ENCODE results near the gene GOLM1. TPM values are rescaled to one million over a fixed set of nuclear protein-coding genes. Genes with fewer than 3 reads are reported as not detected.

GOLM1 gene
- total and polyA plus RNA-seq, 2 of the 13 experiments (the other 11 are each of a cell fraction or from before 2014, with no cell fraction given) = 0.20 to 0.30 TPM

GRCh38 chr9:86079421-86079831 lies 19.9 kb downstream of the GOLM1 start (continued):
- TF ChIP-seq ZNF431 (CRISPR knock-in tag; IDR thresholded peaks at IDR 0.05; ENCODE audit: borderline replicate concordance, low read depth) = no peak

GRCh38 chr9:86078731-86079130 lies 20.6 kb downstream of the GOLM1 start:
- Histone ChIP-seq H3K4me2 (ENCODE audit: low read depth, low read length) (no peak overlapping the region), H3K9ac (ENCODE audit: insufficient read depth, low read depth, low read length) (no peak overlapping the region), H4K20me1 (ENCODE audit: insufficient read depth, low read length) (peaks cover 10% of the 10 kb centered on the region), H3K4me3 (replicated peaks in 1 of 3; ENCODE audit: insufficient read depth in 1 of 3, low read depth in 2 of 3, low read length in 3 of 3) (no peak overlapping the region), H3K9me3 (ENCODE audit: low read length) (no peaks in the 10 kb centered on the region), H3K27ac (ENCODE audit: extremely low read length, insufficient read depth, low read length) (no peak overlapping the region), H3K79me2 (ENCODE audit: insufficient read depth, low read length) (no peaks in the 10 kb centered on the region), H2AFZ (ENCODE audit: low read length) (no peak overlapping the region), H3K36me3 (replicated peaks in 1 of 2; ENCODE audit: control insufficient read depth in 1 of 2, insufficient read depth in 2 of 2, low read length in 2 of 2) (no peaks in the 10 kb centered on the region), H3K27me3 (ENCODE audit: control insufficient read depth in 1 of 2, insufficient read depth in 2 of 2, low read length in 2 of 2) (peaks cover 6 to 74% of the 10 kb centered on the region in 2 experiments; a peak in 4 of 5 replicates), H3K4me1 (ENCODE audit: insufficient read depth, low read length) (no peaks in the 10 kb centered on the region)
- no peak for FAIRE-seq
- WGBS (ENCODE audit: low lambda C conversion rate) = 55% methylated on average over 8 of the region's 8 CpGs
- no TSS peak for BruUV-seq (replicated peaks)
- POLR2A ChIA-PET = no interaction called here
- no peak for DNase-seq (ENCODE audit: low spot score)
- TF ChIP-seq ZNF530 (CRISPR knock-in tag; IDR thresholded peaks at IDR 0.05; ENCODE audit: low read depth) (no peak), MBD4 (IDR thresholded peaks at IDR 0.05; ENCODE audit: borderline replicate concordance, low read length) (no peak), NBN (conservative IDR thresholded peaks at IDR 0.05) (no peak), THAP7 (CRISPR knock-in tag; IDR thresholded peaks at IDR 0.05) (no peak), SP5 (CRISPR knock-in tag; IDR thresholded peaks at IDR 0.05; ENCODE audit: borderline replicate concordance, low read depth) (no peak), KDM5B (CRISPR knock-in tag; IDR thresholded peaks at IDR 0.05; ENCODE audit: borderline replicate concordance) (no peak), RFXANK (CRISPR knock-in tag; IDR thresholded peaks at IDR 0.05) (no peak), ZBTB14 (CRISPR knock-in tag; IDR thresholded peaks at IDR 0.05) (no peak), ZNF34 (CRISPR knock-in tag; IDR thresholded peaks at IDR 0.05; ENCODE audit: borderline replicate concordance) (no peak), ZSCAN21 (CRISPR knock-in tag; IDR thresholded peaks at IDR 0.05; ENCODE audit: borderline replicate concordance) (no peak), SETDB1 (CRISPR knock-in tag; IDR thresholded peaks at IDR 0.05; ENCODE audit: borderline replicate concordance) (no peak)
- ATAC-seq = no peak
- intact Hi-C loops (cut with micrococcal nuclease; ENCODE audit: unreplicated experiment) (no loop called here), in situ Hi-C loops (cut with HindIII; ENCODE audit: extremely low pct_ligation_motif_present, low pct_unique_long_range_greater_than_20kb) (no loop called here)
- CTCF ChIA-PET (ENCODE audit: low intra/inter-chr PET ratio, low total read pairs) = no interaction called here
